Astrocyte of the cerebellum (primary cell): ENCODE data around the gene GPSM3.
"Not testable (repeated sequence)": the region's sequence is repeated elsewhere in the genome, so short reads cannot be mapped to it uniquely, and the experiment has no call there.

ENCODE experiments used
- DNase-seq: peaks from one replicate; pipeline ENCODE4 v3.0.0-alpha.2; 2011; ENCODE audit warnings: low read depth
- H3K4me3 ChIP-seq: 2 replicates; pipeline ENCODE4 v1.5.1; 2011; ENCODE audit warnings: mild to moderate bottlenecking, low read depth, low read length, moderate library complexity
- CTCF ChIP-seq: IDR thresholded peaks from 2 replicates; pipeline ENCODE4 v1.5.1; 2012; ENCODE audit warnings: low read length, low read depth, moderate library complexity, mild to moderate bottlenecking; ENCODE audit errors: missing control alignments
- in situ Hi-C: cut with HindIII; loops from 2 replicates; pipeline ENCODE4 v1.10.0; 2017; ENCODE audit warnings: low sequenced_read_pairs

Gene GPSM3

DNA sequence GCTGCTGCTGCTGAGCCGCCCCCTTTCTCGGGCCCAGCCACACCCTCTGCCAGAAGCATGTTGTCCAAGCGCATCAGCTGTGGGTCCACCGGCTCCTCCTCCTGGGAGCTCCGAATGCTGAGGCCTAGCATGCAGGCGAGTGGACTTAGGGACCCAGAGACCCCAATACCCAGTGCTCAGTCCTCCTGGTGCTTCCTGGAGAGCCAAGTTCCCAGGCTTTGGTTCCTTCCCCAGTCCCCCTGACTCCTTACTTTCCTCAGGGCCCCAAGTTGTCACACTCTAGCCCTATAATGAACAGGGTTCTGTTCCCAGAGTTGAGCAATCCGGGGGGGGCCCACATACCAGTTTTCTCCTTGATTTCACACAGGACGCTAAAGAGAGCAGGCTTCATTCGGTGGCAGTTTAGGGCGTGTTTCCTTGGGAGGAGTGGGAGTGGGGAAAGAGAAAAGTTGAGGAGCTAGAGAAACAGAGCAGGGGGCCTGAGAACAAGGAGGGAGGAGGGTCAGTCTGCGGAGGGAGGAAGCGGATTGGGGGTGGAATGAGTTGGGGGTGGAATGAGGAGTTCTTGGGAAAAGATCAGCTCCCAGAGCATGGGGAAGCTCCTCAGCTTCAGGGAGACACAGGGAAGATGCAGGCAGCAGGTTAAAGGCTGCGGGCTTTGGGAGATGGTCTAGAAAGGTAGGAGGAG lies 3.9 kb downstream of the GPSM3 start:
- H3K4me3 ChIP-seq: peak overlapping the region; percentile 74
- no peak for TF ChIP-seq CTCF
- in situ Hi-C loops: loop anchor here (10.0 kb wide), 1 partner anchor 64 kb away; the partner anchor contains the start of gene ATF6B
- no peak for DNase-seq

DNA sequence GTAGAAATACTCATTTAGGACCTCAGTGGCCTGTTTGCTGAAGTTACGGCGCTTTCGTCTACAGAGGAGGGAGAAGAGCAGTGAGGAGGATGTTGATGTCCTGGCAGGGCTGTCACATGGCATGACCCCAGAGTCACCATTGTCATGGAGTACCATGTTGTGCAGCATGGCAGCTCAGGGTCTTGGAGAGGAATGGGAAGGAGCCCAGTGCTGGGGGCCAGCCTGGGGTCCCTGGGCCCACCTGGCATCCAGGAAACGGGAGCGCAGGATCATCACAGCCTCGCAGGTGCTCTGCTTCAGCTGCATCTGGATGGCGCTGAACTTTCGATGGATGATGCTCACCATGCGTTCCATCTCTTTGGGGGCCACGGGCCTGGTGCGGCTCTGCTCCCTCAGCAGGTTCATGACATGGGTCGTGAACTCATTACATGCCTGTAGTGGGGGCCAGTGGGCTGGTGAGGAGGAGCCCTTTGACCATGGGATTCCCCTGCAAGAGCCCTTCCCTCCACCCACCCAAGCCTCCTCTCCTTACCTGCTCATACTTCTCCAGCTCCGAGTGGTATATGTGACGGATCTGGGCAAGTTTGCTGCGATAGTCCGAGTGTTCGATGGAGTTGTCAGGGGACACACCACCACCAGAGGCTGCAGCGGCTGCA lies 4.6 kb downstream of the GPSM3 start:
- DNase-seq: not testable (repeated sequence)
- in situ Hi-C loops: loop anchor here (10.0 kb wide), 1 partner anchor 63 kb away; the partner anchor contains the start of gene ATF6B
- H3K4me3 ChIP-seq: peak overlapping the region; percentile 74

DNA sequence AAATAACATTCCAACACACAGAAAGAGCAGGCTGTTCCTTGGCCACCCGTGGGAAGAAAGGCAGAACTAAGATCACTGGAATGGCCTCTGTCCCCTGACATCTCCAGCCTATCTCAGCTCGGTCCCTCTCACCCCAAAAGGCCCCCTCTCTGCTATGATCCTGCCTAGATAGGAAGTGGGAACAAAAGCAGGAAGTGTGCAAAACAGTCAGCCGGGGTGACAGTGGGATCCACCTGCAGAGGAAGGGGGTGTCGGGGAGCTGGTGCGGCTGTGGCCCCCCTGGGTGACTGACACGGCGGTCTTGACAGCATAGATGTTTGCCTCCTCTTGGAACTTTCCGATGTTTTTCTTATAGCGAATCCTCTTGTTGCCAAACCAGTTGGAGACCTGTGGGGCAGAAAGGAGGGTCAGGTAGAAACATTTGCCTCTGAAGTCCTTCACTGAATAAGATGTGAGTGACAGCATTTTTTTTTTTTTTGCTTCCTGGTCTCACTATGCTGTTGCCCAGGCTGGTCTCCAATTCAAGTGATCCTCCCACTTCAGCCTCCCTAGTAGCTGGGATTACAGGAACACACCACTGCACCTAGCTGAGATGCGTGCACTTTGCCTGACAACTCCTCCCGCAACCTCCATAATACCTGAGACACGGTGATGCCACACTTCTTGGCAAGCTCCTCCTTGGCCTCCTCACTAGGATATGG lies 5.3 kb downstream of the GPSM3 start:
- no peak for DNase-seq
- no peak overlapping the region for H3K4me3 ChIP-seq
- no peak for TF ChIP-seq CTCF
- in situ Hi-C loops: loop anchor here (10.0 kb wide), 1 partner anchor 62 kb away; the partner anchor contains the start of gene ATF6B

GRCh38 chr6:32186151-32186840 lies 6.1 kb downstream of the GPSM3 start:
- not testable (repeated sequence) for DNase-seq, H3K4me3 ChIP-seq
- in situ Hi-C loops: loop anchor here (10.0 kb wide), 1 partner anchor 61 kb away; the partner anchor contains the start of gene ATF6B

DNA sequence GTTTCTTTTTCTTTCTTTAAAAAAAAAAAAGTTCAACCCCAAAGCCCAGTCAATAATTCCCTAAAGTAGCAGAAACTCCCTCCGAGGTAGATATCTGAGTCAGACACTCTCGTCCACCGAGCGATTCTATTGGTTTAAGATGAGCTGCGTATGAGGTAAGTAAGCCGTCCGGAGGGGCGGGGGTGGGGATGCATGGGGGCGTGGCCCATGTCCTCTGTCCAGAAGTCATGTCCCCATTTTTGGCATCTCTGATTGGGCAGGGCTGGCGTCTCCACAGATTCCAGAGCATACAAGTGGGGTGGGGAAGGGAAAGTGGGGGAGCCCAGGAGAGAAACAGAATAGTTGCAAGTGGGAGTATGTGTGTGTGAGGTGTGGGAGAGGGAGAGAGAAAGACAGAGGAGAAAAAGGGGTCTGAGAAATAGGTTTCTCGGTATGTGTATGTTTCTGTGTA lies 6.7 kb downstream of the GPSM3 start:
- in situ Hi-C loops: loop anchor here (10.0 kb wide), 1 partner anchor 61 kb away; the partner anchor contains the start of gene ATF6B
- DNase-seq: peak; percentile 31

GRCh38 chr6:32184084-32184640 lies 8.3 kb downstream of the GPSM3 start, which contains the start of gene AGER:
Gene AGER (minus strand): TSS chr6:32184253. CDS start chr6:32184222, 31 bp downstream.
- in situ Hi-C loops: loop anchor here (10.0 kb wide), 1 partner anchor 59 kb away; the partner anchor contains the start of gene ATF6B
- TF ChIP-seq CTCF: no peak
- no peak within 1 kb of the TSS for H3K4me3 ChIP-seq
- DNase-seq: no peak

More for the DNA sequence above, 6.7 kb downstream of the GPSM3 start:
- H3K4me3 ChIP-seq: not testable (repeated sequence)

- H3K4me3 ChIP-seq: no peak overlapping the region
- in situ Hi-C loops: loop anchor here (10.0 kb wide), 1 partner anchor 59 kb away; the partner anchor contains the start of gene ATF6B
- no peak for DNase-seq
- no peak for TF ChIP-seq CTCF
Observed at GRCh38 chr6:32183483-32184083, 8.9 kb downstream of the GPSM3 start.
